Activated CD4-positive, alpha-beta memory T cell treated with anti-CD3 and anti-CD28 coated beads, Interleukin-2, amount 10 ng/mL, durations not matched to agents 7 days and 5 days (primary cell): ENCODE results near the gene RFT1. TPM values are rescaled to one million over a fixed set of nuclear protein-coding genes. Genes with fewer than 3 reads are reported as not detected.
"Not testable (repeated sequence)": the region's sequence is repeated elsewhere in the genome, so short reads cannot be mapped to it uniquely, and the experiment has no call there.

Experiments
- CTCF ChIA-PET: fragments of 350-600 bp; sonication (Branson Sonifier 250); formaldehyde crosslinking; loops from one replicate; lab custom pipeline; 2021; ENCODE audit warnings: antibody characterized with exemption, inconsistent platforms; lab: Charles Lee
- POLR2A ChIA-PET: fragments of 350-600 bp; sonication (Branson Sonifier 250); formaldehyde crosslinking; loops from one replicate; lab custom pipeline; 2021; ENCODE audit warnings: antibody characterized with exemption; lab: Charles Lee
- DNase-seq: peaks from one replicate; pipeline ENCODE4 v3.0.0-alpha.2; 2020
- H3K27ac Mint-ChIP-seq: one replicate; pipeline ENCODE4 v1.8.0; 2021; ENCODE audit warnings: mild to moderate bottlenecking, mixed read lengths
- H3K27me3 Mint-ChIP-seq: one replicate; pipeline ENCODE4 v1.8.0; 2021; ENCODE audit warnings: mixed read lengths
- H3K36me3 Mint-ChIP-seq: one replicate; pipeline ENCODE4 v1.8.0; 2021; ENCODE audit warnings: low read depth, mixed read lengths
- H3K4me1 Mint-ChIP-seq: one replicate; pipeline ENCODE4 v1.8.0; 2021; ENCODE audit warnings: mixed read lengths
- H3K4me3 Mint-ChIP-seq: one replicate; pipeline ENCODE4 v1.8.0; 2021; ENCODE audit warnings: mild to moderate bottlenecking, mixed read lengths
- H3K9me3 Mint-ChIP-seq: one replicate; pipeline ENCODE4 v1.8.0; 2021; ENCODE audit warnings: mixed read lengths
- total RNA-seq, 2 experiments: library from RNA; stranded (reverse); gene quantifications; one replicate each; pipeline ENCODE4 v1.2.3, GENCODE V29; 2021

RFT1 gene
- total RNA-seq, 2 experiments from 2014 or later = 26.4 to 27.6 TPM

- Mint-ChIP-seq H3K4me1 (peaks cover 19% of the 10 kb centered on the region), H3K9me3 (no peaks in the 10 kb centered on the region), H3K4me3 (peak overlapping the region; percentile 16), H3K27ac (peak overlapping the region; percentile 35), H3K27me3 (no peaks in the 10 kb centered on the region), H3K36me3 (no peaks in the 10 kb centered on the region)
- CTCF ChIA-PET = no interaction called here
- no peak for DNase-seq
- POLR2A ChIA-PET = interaction anchor here (0.9 to 2.2 kb wide), 3 partner anchors 28 to 35 kb away, joined by 3 to 8 read pairs (median 4); partner anchors contain the start of gene SFMBT1
Measured at GRCh38 chr3:53074366-53074696, 55.9 kb downstream of the RFT1 start.

GRCh38 chr3:53073553-53074365 is 56.5 kb downstream of the RFT1 start:
- ChIA-PET POLR2A (interaction anchor here (0.8 to 2.2 kb wide), 5 partner anchors 28 to 36 kb away, joined by 3 to 8 read pairs (median 4); partner anchors contain the start of gene SFMBT1), CTCF (interaction anchor here (1.2 to 1.4 kb wide), 3 partner anchors 27 to 29 kb away, joined by 3 read pairs; partner anchors contain the start of gene SFMBT1)
- Mint-ChIP-seq H3K27ac (peak overlapping the region; percentile 92), H3K9me3 (no peaks in the 10 kb centered on the region), H3K27me3 (no peaks in the 10 kb centered on the region), H3K36me3 (no peaks in the 10 kb centered on the region), H3K4me3 (peak overlapping the region; percentile 87), H3K4me1 (peaks cover 19% of the 10 kb centered on the region)
- no peak for DNase-seq

- Mint-ChIP-seq H3K36me3 (no peaks in the 10 kb centered on the region), H3K27me3 (no peaks in the 10 kb centered on the region), H3K4me3 (peak overlapping the region; percentile 87), H3K27ac (peak overlapping the region; percentile 92), H3K4me1 (peaks cover 19% of the 10 kb centered on the region), H3K9me3 (no peaks in the 10 kb centered on the region)
- CTCF ChIA-PET = interaction anchor here (1.0 to 1.9 kb wide), 5 partner anchors 26 to 124 kb away, joined by 3 to 9 read pairs (median 3); partner anchors contain the start of gene SFMBT1
- peak; percentile 92 for DNase-seq
- POLR2A ChIA-PET = interaction anchor here (0.5 to 2.7 kb wide), 6 partner anchors 28 to 102 kb away, joined by 3 to 9 read pairs (median 4); partner anchors contain the start of gene SFMBT1
Measured at GRCh38 chr3:53072653-53073552, 57.3 kb downstream of the RFT1 start.

- no peaks in the 10 kb centered on the region for H3K36me3 Mint-ChIP-seq
- no peaks in the 10 kb centered on the region for H3K9me3 Mint-ChIP-seq
- H3K27me3 Mint-ChIP-seq = no peaks in the 10 kb centered on the region
- CTCF ChIA-PET = interaction anchor here (0.8 to 1.9 kb wide), 5 partner anchors 25 to 1509 kb away, joined by 3 to 9 read pairs (median 3); no protein-coding TSS in a partner anchor
- peak overlapping the region; percentile 87 for H3K4me3 Mint-ChIP-seq
- DNase-seq = no peak
- peaks cover 19% of the 10 kb centered on the region for H3K4me1 Mint-ChIP-seq
- POLR2A ChIA-PET = interaction anchor here (0.6 to 2.7 kb wide), 5 partner anchors 12 to 366 kb away, joined by 3 to 9 read pairs (median 3); partner anchors contain the start of genes SFMBT1 and SPCS1
- peak overlapping the region; percentile 92 for H3K27ac Mint-ChIP-seq
Measured at GRCh38 chr3:53071882-53072431, 58.3 kb downstream of the RFT1 start.

GRCh38 chr3:53069422-53070068 is 60.7 kb downstream of the RFT1 start:
- H3K4me3 Mint-ChIP-seq = no peak overlapping the region
- no peaks in the 10 kb centered on the region for H3K36me3 Mint-ChIP-seq
- H3K9me3 Mint-ChIP-seq = no peaks in the 10 kb centered on the region
- peaks cover 4% of the 10 kb centered on the region for H3K27me3 Mint-ChIP-seq
- H3K27ac Mint-ChIP-seq = no peak overlapping the region
- DNase-seq = no peak
- ChIA-PET POLR2A (no interaction called here), CTCF (no interaction called here)
- H3K4me1 Mint-ChIP-seq = peaks cover 19% of the 10 kb centered on the region

GRCh38 chr3:53068176-53068575 is 62.1 kb downstream of the RFT1 start:
- CTCF ChIA-PET = no interaction called here
- H3K4me3 Mint-ChIP-seq = no peak overlapping the region
- no peak for DNase-seq
- H3K27me3 Mint-ChIP-seq = peaks cover 6% of the 10 kb centered on the region
- POLR2A ChIA-PET = no interaction called here
- no peaks in the 10 kb centered on the region for H3K9me3 Mint-ChIP-seq
- no peaks in the 10 kb centered on the region for H3K36me3 Mint-ChIP-seq
- H3K4me1 Mint-ChIP-seq = peaks cover 13% of the 10 kb centered on the region
- no peak overlapping the region for H3K27ac Mint-ChIP-seq

GRCh38 chr3:53067567-53067966 is 62.7 kb downstream of the RFT1 start:
- no peak for DNase-seq
- ChIA-PET POLR2A (no interaction called here), CTCF (no interaction called here)
- Mint-ChIP-seq H3K27ac (no peak overlapping the region), H3K9me3 (no peaks in the 10 kb centered on the region), H3K4me1 (peaks cover 8% of the 10 kb centered on the region), H3K36me3 (no peaks in the 10 kb centered on the region), H3K4me3 (no peak overlapping the region), H3K27me3 (peaks cover 9% of the 10 kb centered on the region)

- Mint-ChIP-seq H3K9me3 (no peaks in the 10 kb centered on the region), H3K4me3 (no peak overlapping the region), H3K27me3 (peaks cover 16% of the 10 kb centered on the region), H3K27ac (no peak overlapping the region), H3K36me3 (no peaks in the 10 kb centered on the region), H3K4me1 (no peaks in the 10 kb centered on the region)
- ChIA-PET CTCF (no interaction called here), POLR2A (interaction anchor here (0.6 to 1.0 kb wide), 2 partner anchors 19 to 173 kb away, joined by 3 to 4 read pairs; no protein-coding TSS in a partner anchor)
- DNase-seq = no peak
Measured at GRCh38 chr3:53065841-53066480, 64.3 kb downstream of the RFT1 start.

- Mint-ChIP-seq H3K27ac (no peak overlapping the region), H3K4me3 (no peak overlapping the region), H3K27me3 (peaks cover 22% of the 10 kb centered on the region), H3K9me3 (no peaks in the 10 kb centered on the region), H3K36me3 (no peaks in the 10 kb centered on the region), H3K4me1 (no peaks in the 10 kb centered on the region)
- POLR2A ChIA-PET = no interaction called here
- DNase-seq = no peak
- CTCF ChIA-PET = no interaction called here
Measured at GRCh38 chr3:53062905-53063304, 67.3 kb downstream of the RFT1 start.

- no peaks in the 10 kb centered on the region for H3K9me3 Mint-ChIP-seq
- CTCF ChIA-PET = no interaction called here
- DNase-seq = no peak
- H3K36me3 Mint-ChIP-seq = no peaks in the 10 kb centered on the region
- no peak overlapping the region for H3K27ac Mint-ChIP-seq
- no peaks in the 10 kb centered on the region for H3K4me1 Mint-ChIP-seq
- H3K4me3 Mint-ChIP-seq = no peak overlapping the region
- peaks cover 8% of the 10 kb centered on the region for H3K27me3 Mint-ChIP-seq
- POLR2A ChIA-PET = no interaction called here
Measured at GRCh38 chr3:53056442-53056841, 73.8 kb downstream of the RFT1 start.

GRCh38 chr3:53054233-53054632 is 76.0 kb downstream of the RFT1 start:
- not testable (repeated sequence) for H3K4me1 Mint-ChIP-seq, H3K27ac Mint-ChIP-seq, H3K4me3 Mint-ChIP-seq, DNase-seq, H3K36me3 Mint-ChIP-seq, H3K27me3 Mint-ChIP-seq, H3K9me3 Mint-ChIP-seq
- POLR2A ChIA-PET = interaction anchor here (1.0 to 1.3 kb wide), 2 partner anchors 8 to 10 kb away, joined by 3 read pairs; partner anchors contain the start of gene SFMBT1
- CTCF ChIA-PET = interaction anchor here (0.5 to 0.7 kb wide), 2 partner anchors 15 to 1440 kb away, joined by 3 read pairs; no protein-coding TSS in a partner anchor

GRCh38 chr3:53051929-53052328 is 78.3 kb downstream of the RFT1 start:
- Mint-ChIP-seq H3K36me3 (no peaks in the 10 kb centered on the region), H3K4me3 (no peak overlapping the region), H3K4me1 (peaks cover 9% of the 10 kb centered on the region), H3K9me3 (no peaks in the 10 kb centered on the region), H3K27me3 (peaks cover 9% of the 10 kb centered on the region), H3K27ac (no peak overlapping the region)
- CTCF ChIA-PET = no interaction called here
- POLR2A ChIA-PET = no interaction called here
- no peak for DNase-seq
